SK-N-MC (cell line): ENCODE results near the gene FAM3C.

Experiments used
- DNase-seq: peaks from one replicate; pipeline ENCODE4 v3.0.0-alpha.2; 2011; ENCODE audit warnings: low read depth, low spot score
- H3K27ac ChIP-seq: fragments of 200-600 bp; sonication (generic); 2 replicates; pipeline ENCODE4 v1.5.1; 2016; ENCODE audit warnings: mixed run types
- H3K36me3 ChIP-seq: fragments of 200-600 bp; sonication (generic); 2 replicates; pipeline ENCODE4 v1.6.1; 2017; ENCODE audit warnings: antibody characterized with exemption, low read length, mixed read lengths; ENCODE audit not compliant: insufficient read depth
- H3K4me3 ChIP-seq: fragments of 200-600 bp; sonication (generic); 2 replicates; pipeline ENCODE4 v1.5.1; 2016
- H3K9ac ChIP-seq: fragments of 200-600 bp; sonication (generic); 2 replicates; pipeline ENCODE4 v1.8.0; 2017; ENCODE audit warnings: mixed run types, mixed read lengths; ENCODE audit not compliant: insufficient read length
- H3K9me3 ChIP-seq: fragments of 200-600 bp; sonication (generic); 2 replicates; pipeline ENCODE4 v1.6.1; 2017; ENCODE audit warnings: low read depth, mild to moderate bottlenecking, antibody characterized with exemption, low read length, moderate library complexity, mixed read lengths
- EZH2 ChIP-seq: fragments of 200-600 bp; sonication (generic); IDR thresholded peaks from one replicate; pipeline ENCODE4 v1.6.1; 2017; ENCODE audit warnings: antibody characterized with exemption
- FOXP2 ChIP-seq: optimal IDR thresholded peaks from 2 replicates; pipeline ENCODE3; 2011; ENCODE audit warnings: mild to moderate bottlenecking, moderate library complexity; ENCODE audit not compliant: insufficient read depth; ENCODE audit errors: extremely low read length, control extremely low read depth
- POLR2AphosphoS5 ChIP-seq: IDR thresholded peaks from 2 replicates; pipeline ENCODE4 v1.6.1; 2012; ENCODE audit warnings: mild to moderate bottlenecking, low read depth, low read length, borderline replicate concordance

The FAM3C gene

GRCh38 chr7:121390617-121391016 lies 5.5 kb downstream of the FAM3C start:
- TF ChIP-seq FOXP2 (no peak), EZH2 (no peak), POLR2AphosphoS5 (no peak)
- H3K27ac ChIP-seq: no peak overlapping the region
- H3K36me3 ChIP-seq: peaks cover 7% of the 10 kb centered on the region; the same call in 1 of the 2 replicates
- no peak overlapping the region for H3K4me3 ChIP-seq
- H3K9me3 ChIP-seq: no peaks in the 10 kb centered on the region
- no peak overlapping the region for H3K9ac ChIP-seq
- no peak for DNase-seq

GRCh38 chr7:121390109-121390508 lies 6.0 kb downstream of the FAM3C start:
- no peak for DNase-seq

GRCh38 chr7:121388950-121389349 lies 7.2 kb downstream of the FAM3C start:
- Histone ChIP-seq H3K9me3 (no peaks in the 10 kb centered on the region), H3K9ac (no peak overlapping the region), H3K4me3 (no peak overlapping the region), H3K27ac (no peak overlapping the region), H3K36me3 (peaks cover 7% of the 10 kb centered on the region; the same call in 1 of the 2 replicates)
- TF ChIP-seq FOXP2 (no peak), EZH2 (no peak), POLR2AphosphoS5 (no peak)
- no peak for DNase-seq

More at GRCh38 chr7:121390109-121390508, 6.0 kb downstream of the FAM3C start:
- no peaks in the 10 kb centered on the region for H3K9me3 ChIP-seq
- no peak overlapping the region for H3K9ac ChIP-seq
- TF ChIP-seq EZH2 (no peak), FOXP2 (no peak), POLR2AphosphoS5 (no peak)
- H3K36me3 ChIP-seq: peaks cover 7% of the 10 kb centered on the region; the same call in 1 of the 2 replicates
- H3K4me3 ChIP-seq: no peak overlapping the region
- H3K27ac ChIP-seq: no peak overlapping the region

GRCh38 chr7:121385800-121386179 lies 10.3 kb downstream of the FAM3C start:
- H3K36me3 ChIP-seq: no peaks in the 10 kb centered on the region
- no peak overlapping the region for H3K4me3 ChIP-seq
- no peaks in the 10 kb centered on the region for H3K9me3 ChIP-seq
- no peak overlapping the region for H3K27ac ChIP-seq
- no peak for DNase-seq
- no peak for TF ChIP-seq EZH2
- TF ChIP-seq FOXP2: no peak
- no peak for TF ChIP-seq POLR2AphosphoS5
- H3K9ac ChIP-seq: no peak overlapping the region

- DNase-seq: no peak
These were observed 10.9 kb downstream of the FAM3C start for GRCh38 chr7:121385056-121385799.

GRCh38 chr7:121384265-121384664 lies 11.8 kb downstream of the FAM3C start:
- H3K4me3 ChIP-seq: no peak overlapping the region
- no peak for TF ChIP-seq POLR2AphosphoS5
- TF ChIP-seq EZH2: no peak
- no peak for TF ChIP-seq FOXP2
- H3K27ac ChIP-seq: no peak overlapping the region
- no peaks in the 10 kb centered on the region for H3K36me3 ChIP-seq
- DNase-seq: no peak
- H3K9me3 ChIP-seq: no peaks in the 10 kb centered on the region
- H3K9ac ChIP-seq: no peak overlapping the region

More at GRCh38 chr7:121385056-121385799, 10.9 kb downstream of the FAM3C start:
- Histone ChIP-seq H3K27ac (no peak overlapping the region), H3K9ac (no peak overlapping the region), H3K9me3 (no peaks in the 10 kb centered on the region), H3K4me3 (no peak overlapping the region), H3K36me3 (no peaks in the 10 kb centered on the region)
- TF ChIP-seq EZH2 (no peak), FOXP2 (no peak), POLR2AphosphoS5 (no peak)

- Histone ChIP-seq H3K4me3 (no peak overlapping the region), H3K36me3 (no peaks in the 10 kb centered on the region), H3K9ac (no peak overlapping the region), H3K9me3 (no peaks in the 10 kb centered on the region), H3K27ac (no peak overlapping the region)
- TF ChIP-seq EZH2 (no peak), FOXP2 (no peak)
- DNase-seq: no peak
These were observed 12.7 kb downstream of the FAM3C start for GRCh38 chr7:121383235-121383910.

- H3K36me3 ChIP-seq: peaks cover 7% of the 10 kb centered on the region
- no peak for TF ChIP-seq POLR2AphosphoS5
- no peak for TF ChIP-seq EZH2
- no peak for TF ChIP-seq FOXP2
- no peak for DNase-seq
- no peak overlapping the region for H3K4me3 ChIP-seq
- H3K27ac ChIP-seq: no peak overlapping the region
- H3K9me3 ChIP-seq: no peaks in the 10 kb centered on the region
- no peak overlapping the region for H3K9ac ChIP-seq
These were observed 13.6 kb downstream of the FAM3C start for GRCh38 chr7:121382473-121382872.
